GM21528 (cell line): ENCODE measurements around the gene SF3B1.
"Not testable (repeated sequence)": the region's sequence is repeated elsewhere in the genome, so short reads cannot be mapped to it uniquely, and the experiment has no call there.

Experiments
- ATAC-seq: cut with Tn5 transposase; IDR thresholded peaks from one replicate; pipeline ENCODE4 v1.9.1; 2021; ENCODE audit warnings: mild to moderate bottlenecking, moderate library complexity; ENCODE audit not compliant: unreplicated experiment, low FRiP score

Gene SF3B1

GRCh38 chr2:197434541-197435513 is at the start of gene SF3B1:
SF3B1 (minus strand) TSS chr2:197435028; CDS start chr2:197434999, 29 bp downstream.
- ATAC-seq = peak; percentile 94

- not testable (repeated sequence) for ATAC-seq
Observed at GRCh38 chr2:197484248-197484647, 49.4 kb upstream of the SF3B1 start.

GRCh38 chr2:197480165-197481036 is 45.6 kb upstream of the SF3B1 start:
- no peak for ATAC-seq

GRCh38 chr2:197477797-197478196 is 43.0 kb upstream of the SF3B1 start:
- ATAC-seq = no peak

GRCh38 chr2:197472166-197472565 is 37.3 kb upstream of the SF3B1 start:
- ATAC-seq = no peak

- ATAC-seq = no peak
Observed at GRCh38 chr2:197464175-197464574, 29.3 kb upstream of the SF3B1 start.

- ATAC-seq = no peak
Observed at GRCh38 chr2:197461057-197461456, 26.2 kb upstream of the SF3B1 start.

GRCh38 chr2:197460649-197461048 is 25.8 kb upstream of the SF3B1 start:
- no peak for ATAC-seq

- ATAC-seq = no peak
Observed at GRCh38 chr2:197455428-197455827, 20.6 kb upstream of the SF3B1 start.

GRCh38 chr2:197454923-197455322 is 20.1 kb upstream of the SF3B1 start:
- ATAC-seq = no peak

GRCh38 chr2:197453914-197454398 is 19.1 kb upstream of the SF3B1 start:
- ATAC-seq = peak; percentile 47

GRCh38 chr2:197453123-197453913 is 18.5 kb upstream of the SF3B1 start, which contains the start of gene COQ10B:
COQ10B (plus strand) TSS chr2:197453552; CDS start chr2:197453561, 9 bp downstream.
- ATAC-seq = peak; percentile 98

GRCh38 chr2:197452754-197453122 is 17.9 kb upstream of the SF3B1 start:
- no peak for ATAC-seq

GRCh38 chr2:197450935-197451358 is 16.1 kb upstream of the SF3B1 start:
- not testable (repeated sequence) for ATAC-seq

- no peak for ATAC-seq
Observed at GRCh38 chr2:197450465-197450864, 15.6 kb upstream of the SF3B1 start.

- ATAC-seq = no peak
Observed at GRCh38 chr2:197446844-197447243, 12.0 kb upstream of the SF3B1 start.

GRCh38 chr2:197445746-197446145 is 10.9 kb upstream of the SF3B1 start:
- no peak for ATAC-seq

GRCh38 chr2:197442857-197443256 is 8.0 kb upstream of the SF3B1 start:
- ATAC-seq = no peak

GRCh38 chr2:197437380-197437779 is 2.6 kb upstream of the SF3B1 start:
- no peak for ATAC-seq
